IPS DF 19.7 (cell line): Measurements from ENCODE around the gene FGFBP3.

Source experiments
- DNase-seq: peaks from one replicate; pipeline ENCODE4 v3.0.0-alpha.2; 2013; ENCODE audit warnings: low read depth, low spot score

The FGFBP3 gene

GRCh38 chr10:91856637-91857036 is 52.6 kb downstream of the FGFBP3 start:
- no peak for DNase-seq
